Measurements from ENCODE around the gene SCN1A.

DNA sequence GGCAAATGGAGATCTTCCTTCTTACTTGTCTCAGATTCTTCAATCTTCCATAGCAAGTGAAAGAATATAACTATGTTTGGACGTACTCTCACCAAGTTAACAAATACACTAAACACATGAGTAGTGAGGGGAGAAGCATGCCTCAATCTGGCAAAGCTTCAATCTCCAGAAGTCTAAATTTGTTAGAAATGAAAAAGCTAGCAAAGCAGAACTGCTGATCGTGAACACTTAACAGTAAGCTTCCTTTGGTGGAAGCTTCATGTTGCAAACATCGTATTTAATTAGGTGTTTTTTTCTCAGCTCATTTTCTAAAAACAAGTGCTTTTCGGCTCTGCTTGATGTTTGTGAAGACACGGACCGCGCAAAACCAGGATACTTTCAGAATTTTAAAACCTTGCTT is 12.7 kb upstream of the SCN1A start:
- TF ChIP-seq EZH2 (IDR thresholded peaks at IDR 0.05) (no peak), POLR2AphosphoS5 (IDR thresholded peaks at IDR 0.05; ENCODE audit: borderline replicate concordance, low read depth, low read length) (no peak), FOXP2 (optimal IDR thresholded peaks at IDR 0.05; ENCODE audit: control extremely low read depth, extremely low read length, insufficient read depth) (no peak)
